NCI-H748 treated with DMSO at 0.1 percent for 48 hours (cell line): ENCODE results near the gene ERBB4.
A peak's percentile ranks its signal among the peaks of the same experiment; 100 is the strongest.
"Not testable (repeated sequence)": the region's sequence is repeated elsewhere in the genome, so short reads cannot be mapped to it uniquely, and the experiment has no call there.

ENCODE experiments used
- DNase-seq: peaks from one replicate; lab custom pipeline; 2025; lab: John Stamatoyannopoulos, UW

ERBB4 gene

DNA sequence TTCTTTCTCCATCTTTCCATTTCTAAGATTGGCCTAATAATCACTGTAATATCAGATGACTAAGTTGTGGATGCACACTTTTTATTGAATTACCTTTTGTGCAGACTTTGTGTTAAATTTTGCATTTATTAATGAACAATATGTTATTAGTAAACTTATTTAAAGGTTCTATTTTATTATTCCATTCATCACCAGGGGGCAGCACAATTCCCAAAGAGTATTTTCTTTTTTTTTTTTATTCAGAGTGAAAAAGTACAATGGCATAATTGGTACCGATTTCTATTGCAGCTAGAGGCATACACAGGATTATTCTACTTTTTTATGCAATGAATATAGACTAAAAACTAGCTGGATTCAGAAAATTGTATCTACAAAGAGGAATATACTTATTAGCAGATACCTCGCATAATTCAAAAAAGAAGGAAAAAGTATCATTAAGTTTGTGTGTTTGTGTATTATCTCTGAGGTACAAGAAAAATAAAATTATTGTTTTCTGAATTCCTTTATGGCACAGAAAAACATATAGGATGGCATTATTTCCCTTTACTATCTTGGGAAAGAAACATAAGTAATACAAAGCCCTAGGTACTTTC lies 390.6 kb downstream of the ERBB4 start:
- peak; percentile 20 for DNase-seq

DNA sequence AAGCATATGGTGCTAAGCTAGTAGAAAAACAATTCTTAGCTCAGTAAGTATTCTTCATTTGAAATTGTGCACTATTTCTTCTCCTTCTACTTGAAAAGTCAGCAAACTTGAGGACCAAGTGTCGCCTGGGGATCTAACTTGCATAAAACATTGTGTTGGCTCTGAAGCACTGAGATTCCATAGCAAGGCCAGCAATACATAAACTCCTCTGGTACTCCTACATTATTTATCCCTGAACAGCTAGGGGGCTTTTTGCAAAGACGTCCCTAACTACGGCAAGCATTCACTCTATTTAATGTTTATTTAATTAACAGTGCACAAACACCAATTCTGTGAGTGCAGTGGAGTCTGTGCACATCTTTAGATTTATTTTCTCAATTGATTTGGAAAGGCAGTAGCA lies 392.2 kb downstream of the ERBB4 start:
- DNase-seq: no peak

DNA sequence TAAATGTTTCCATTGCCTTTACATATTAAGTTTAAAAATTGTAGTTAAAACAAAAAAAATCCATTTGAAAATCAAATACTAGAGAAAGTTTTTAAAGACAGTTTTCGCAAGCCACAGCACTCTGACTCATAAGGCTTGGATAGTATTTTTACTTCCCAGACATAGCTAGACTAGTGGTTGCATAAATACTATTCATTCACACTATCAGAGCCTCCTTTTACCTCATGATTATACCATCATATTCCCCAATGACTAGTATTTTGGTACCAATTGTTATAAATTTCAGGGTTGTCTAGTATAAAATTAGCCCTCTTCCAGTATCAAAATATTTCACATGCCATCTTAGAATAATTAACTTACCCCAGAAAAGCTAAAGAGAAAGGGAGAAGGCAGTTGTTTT lies 393.5 kb downstream of the ERBB4 start:
- no peak for DNase-seq

DNA sequence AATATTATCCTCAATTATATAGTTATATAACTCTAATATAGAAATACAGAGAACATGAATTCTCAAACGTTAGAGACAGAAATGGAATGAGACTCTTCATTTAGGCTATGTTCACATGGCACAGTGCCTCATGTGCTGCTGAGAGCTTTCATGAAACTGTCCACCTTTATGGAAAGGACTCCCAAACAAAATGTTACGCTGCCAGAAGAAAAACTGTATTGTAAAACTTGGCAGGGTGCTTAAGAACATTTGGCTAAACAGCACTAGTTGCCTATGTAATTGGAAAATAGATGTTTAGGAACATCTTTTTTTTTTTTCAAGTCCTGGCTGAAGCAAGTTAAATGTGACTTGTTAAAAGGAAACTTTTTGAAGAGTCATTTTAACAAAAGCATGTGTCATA lies 396.0 kb downstream of the ERBB4 start:
- DNase-seq: no peak

DNA sequence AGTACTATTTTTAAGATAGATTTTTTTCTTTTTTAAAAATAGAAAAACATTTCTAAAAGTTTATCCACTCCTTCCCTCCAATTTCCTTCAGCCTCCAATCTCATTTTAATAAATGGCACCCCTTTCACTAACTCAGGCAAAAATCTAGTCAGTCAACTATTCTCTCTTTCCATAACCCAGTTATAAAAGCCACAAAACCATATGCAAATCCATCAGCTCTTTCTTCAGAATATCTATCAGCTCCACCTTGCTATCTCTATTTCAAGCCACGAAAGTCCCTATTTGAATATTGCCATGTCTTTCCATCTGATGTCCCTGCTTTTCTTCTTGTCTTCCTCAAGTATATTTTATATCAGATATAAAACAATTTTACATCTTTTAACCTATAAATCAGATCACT lies 397.1 kb downstream of the ERBB4 start:
- no peak for DNase-seq

DNA sequence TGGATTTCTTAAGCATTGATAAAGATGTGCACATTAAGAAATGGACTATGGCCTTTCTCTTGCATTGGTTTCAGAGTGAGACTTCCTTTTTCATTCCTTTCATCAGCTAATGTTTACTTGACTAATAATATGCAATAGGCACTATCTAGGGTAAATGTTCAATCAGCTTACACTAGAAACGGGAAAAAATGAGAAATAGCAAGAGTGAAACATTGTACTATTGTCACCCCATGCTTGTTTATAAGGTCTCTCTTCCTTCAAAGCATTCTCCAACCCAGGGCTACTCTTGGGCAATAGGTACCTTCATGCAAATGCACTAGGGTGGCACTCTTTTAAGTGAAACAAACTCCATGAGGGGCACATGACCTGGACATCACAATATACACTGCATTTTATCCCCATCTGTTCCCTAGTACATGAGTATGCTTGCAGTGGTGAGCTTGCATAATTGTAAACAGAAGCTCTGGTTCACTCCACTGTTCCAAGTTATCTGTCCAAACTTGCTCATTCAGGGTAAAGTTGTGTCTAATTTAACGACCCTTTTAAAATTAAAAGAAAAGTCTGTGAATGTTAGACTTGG lies 402.3 kb downstream of the ERBB4 start:
- no peak for DNase-seq

DNA sequence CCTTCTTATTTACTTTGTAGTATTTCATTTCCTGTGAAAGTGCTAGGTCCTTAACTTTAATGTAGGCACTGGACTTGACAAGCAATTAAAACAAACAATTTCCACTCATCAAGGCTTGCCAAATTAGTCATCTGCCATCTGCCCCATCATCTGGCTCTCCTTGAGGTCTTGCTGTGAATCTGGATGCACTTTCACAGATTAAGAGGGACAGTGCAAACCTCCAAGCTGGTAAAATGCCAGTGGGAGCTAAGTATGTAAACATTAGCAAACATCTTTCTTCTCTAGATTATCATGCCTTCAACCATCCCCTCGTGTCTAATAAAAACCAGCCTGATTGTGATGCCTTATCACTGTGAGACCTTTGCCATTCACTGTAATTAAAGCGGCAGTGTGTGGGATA lies 402.9 kb downstream of the ERBB4 start:
- peak; percentile 93 for DNase-seq

DNA sequence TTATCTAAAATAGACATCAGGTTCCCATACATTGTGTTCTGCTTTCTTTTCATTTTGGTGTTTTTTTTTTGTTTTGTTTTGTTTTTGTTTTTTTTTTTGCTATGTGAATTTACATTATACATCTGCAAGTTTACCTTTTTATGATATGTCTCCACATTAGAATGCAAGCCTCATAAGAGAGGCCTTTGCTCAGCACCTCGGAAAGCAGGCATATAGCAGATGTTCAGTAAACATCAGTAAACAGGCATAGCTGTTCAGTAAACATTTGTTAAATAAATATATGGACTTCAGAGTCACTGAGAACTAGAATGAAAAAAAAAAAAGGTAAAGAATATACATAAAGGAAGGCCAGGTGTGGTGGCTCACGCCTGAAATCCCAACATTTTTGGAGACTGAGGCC lies 405.3 kb downstream of the ERBB4 start:
- DNase-seq: no peak

DNA sequence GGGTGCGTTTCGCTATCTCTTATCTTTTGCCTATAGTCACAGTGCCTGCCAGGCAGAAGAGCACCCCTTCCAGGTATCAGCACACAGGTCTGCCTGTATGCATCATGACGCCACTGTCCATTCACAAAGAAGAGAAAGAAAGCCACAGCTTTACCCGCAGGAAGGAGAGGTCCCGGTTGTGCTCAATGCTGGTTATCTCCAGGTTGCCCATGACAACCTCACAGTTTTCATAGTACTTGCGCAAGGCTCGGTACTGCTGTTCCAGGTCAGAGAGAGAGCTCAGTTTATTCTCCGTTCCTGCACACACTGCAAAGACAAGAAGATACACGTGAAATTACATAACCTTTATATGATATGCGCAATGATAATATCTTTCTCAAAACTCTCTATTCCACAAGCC lies 414.0 kb downstream of the ERBB4 start:
- peak; percentile 88 for DNase-seq

DNA sequence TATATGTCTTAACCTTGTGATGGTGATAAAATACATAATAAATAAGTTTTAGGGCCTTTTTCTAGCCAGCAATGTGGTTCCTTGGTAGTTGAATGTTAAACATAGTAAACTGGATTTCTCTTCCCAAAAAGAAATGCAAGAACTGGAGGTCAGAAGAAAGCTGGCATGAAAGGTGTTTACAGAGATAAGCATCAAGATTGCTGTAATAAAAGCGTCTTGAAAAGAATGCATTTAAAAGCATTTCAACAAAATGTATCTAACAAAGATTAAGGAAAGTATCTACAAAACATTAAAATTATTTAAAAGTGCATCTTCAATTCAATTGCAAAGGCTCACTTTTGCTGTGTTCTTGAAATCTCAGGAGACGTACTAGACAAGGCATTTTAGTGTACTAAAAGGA lies 419.0 kb downstream of the ERBB4 start:
- DNase-seq: no peak

DNA sequence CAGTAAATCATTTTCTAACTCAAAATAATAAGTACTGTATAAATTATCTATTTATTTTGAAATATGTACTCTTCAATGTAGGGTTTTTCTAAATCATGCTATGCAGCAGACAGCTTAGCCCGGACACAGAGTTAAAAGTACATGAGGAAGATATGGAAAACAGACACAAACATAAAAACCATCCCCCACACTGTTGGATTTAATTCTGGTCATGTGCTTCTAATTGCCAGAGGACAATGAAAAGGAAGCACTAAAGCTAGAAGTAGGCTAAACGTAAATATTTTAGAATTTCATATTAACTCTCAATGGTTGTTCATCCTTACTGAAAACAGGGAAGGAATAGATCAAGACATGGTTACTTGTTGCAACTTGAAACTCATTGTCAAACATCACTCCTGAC lies 420.7 kb downstream of the ERBB4 start:
- DNase-seq: peak; percentile 17

DNA sequence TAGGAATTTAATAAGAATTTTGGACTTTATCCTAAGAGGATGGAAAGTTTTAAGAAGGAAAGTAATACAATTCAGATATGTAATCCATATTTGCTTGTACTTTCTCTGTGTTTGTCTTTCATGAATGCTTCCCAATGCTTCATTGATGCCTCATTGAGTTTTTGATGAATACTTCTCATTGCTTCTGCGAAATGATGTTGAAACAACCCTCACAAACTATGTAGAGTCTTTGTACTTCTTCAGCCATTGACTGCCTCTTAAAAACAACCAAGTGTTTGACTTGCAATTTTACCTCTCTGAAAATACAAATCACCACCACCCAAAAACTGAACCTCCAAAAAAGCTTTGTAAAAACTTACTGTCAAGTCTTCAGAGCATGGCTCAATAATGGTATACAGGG lies 424.1 kb downstream of the ERBB4 start:
- no peak for DNase-seq

DNA sequence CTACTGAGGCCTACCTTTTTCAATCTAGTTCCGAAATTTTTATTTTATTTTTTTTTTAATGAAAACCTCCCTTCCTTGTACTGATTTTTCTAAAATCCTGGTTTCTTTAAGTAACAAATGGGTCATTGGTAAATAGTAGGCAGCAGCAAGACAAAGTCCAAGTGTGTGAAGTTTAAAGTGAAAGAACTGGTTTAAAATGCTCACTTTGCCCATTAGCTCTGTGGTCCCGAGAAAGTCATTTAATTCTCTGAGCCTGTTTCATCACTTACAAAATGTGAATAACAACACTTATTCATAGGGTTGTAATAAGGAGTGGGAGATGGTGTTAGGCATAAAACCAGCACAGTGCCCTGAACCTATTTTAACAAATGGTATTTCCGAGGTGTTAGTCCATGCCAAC lies 426.2 kb downstream of the ERBB4 start:
- DNase-seq: no peak

DNA sequence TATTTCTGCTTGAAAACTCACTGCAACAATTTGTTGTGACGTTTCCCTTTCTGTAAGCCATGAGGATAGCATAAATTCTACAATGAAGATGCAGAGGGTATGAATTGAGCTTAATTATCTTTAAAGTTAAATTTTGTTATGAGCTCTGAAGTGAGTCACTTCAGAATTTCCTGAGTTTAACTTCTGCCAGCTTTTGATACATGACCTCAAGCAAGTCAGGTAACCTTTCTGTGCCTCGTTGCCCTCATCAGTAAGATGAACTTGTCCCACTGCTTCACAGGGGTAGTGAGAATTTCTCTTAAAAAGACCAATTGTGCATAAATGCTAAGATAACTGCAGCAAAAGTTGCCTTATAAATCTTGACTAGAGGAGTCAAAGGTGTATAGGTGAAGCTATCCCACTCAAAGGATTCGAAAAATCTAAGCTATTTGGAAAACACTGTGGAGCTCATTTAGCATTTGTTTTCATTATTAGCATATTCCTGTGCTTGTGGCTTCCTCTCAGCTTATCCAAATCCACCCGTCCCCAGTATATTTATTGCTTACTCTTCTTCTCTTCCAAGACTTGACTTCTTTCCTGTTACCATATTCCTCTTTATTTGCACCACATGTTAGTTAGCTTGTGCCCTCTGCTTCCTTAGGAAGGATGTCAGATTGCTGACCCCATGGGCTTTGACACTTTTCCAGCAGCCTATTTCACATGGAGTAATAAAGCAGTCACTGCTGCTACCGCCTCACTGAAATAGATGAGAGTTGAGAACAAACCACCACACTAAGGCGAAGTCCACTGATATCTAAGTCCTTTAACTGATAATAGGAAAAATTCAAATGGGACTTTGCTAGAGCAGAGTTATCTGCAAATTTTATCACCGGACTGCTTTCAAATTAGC lies 428.6 kb downstream of the ERBB4 start:
- no peak for DNase-seq

DNA sequence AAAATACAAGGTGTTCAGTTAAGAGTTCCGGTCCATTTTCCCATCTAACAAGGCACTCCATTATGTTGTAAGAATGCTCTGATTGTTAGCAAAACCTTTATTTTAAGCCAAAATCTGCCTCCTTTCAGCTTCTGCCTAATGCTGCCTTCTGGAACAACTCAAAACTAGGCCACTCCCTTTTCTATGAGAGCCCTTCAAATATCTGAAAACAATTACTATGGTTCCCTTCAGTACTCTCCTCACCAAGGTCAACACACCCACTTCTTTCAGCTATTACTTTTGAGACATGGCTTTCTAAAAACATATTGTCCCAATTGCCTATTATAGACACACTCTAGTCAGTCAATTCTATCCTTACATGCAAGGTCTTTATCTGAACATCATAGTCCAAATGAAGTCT lies 429.4 kb downstream of the ERBB4 start:
- DNase-seq: peak; percentile 13

DNA sequence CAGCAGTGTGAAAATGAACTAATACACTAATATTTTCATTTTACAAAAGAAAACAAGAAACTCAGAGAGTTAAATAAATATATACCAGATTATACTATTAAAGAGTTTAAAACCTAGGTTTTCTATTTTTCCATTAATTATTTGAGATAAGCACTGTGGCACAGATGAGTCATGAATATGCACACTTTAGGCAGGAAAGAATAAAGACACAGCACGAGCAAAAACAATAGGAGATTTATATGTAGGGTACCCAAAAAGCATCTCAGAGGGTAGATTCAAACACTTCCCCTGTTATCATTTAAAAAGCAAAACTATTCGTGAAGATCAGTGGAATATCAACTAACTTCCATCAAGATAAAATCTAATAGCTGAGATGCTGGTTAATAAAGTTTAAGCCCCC lies 430.6 kb downstream of the ERBB4 start:
- no peak for DNase-seq

DNA sequence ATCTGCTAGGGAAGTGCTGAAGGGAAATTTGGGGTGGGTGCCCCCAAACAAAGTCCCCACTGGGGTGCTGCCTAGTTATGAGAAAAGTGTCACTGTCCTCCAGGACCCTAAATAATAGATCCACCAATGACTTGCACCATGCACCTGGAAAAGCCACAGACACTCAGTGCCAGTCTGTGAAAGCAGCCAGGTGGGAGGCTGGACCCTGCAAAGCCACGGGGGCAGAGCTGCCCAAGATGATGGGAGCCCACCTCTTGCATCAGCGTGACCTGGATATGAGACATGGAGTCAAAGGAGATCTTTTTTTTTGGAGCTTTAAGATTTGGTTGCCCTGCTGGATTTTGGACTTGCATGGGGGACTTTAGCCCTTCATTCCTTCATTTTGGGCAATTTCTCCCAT lies 431.6 kb downstream of the ERBB4 start:
- no peak for DNase-seq

DNA sequence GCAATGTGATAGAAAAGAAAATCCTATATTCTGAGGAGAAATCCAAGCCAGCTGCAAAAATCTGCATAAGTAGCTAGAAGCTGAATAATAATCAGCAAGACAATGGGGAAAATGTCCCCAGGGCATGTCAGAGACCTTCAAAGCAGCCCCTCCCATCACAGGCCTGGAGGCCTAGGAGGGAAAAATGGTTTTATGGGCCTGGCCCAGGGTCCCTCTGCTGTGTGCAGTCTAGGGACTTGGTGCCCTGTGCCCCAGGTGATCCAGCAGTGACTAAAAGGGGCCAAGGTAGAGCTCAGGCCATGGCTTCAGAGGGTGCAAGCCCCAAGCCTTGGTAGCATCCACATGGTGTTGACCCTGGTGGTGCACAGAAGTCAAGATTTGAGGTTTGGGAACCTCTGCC lies 432.1 kb downstream of the ERBB4 start:
- DNase-seq: not testable (repeated sequence)

DNA sequence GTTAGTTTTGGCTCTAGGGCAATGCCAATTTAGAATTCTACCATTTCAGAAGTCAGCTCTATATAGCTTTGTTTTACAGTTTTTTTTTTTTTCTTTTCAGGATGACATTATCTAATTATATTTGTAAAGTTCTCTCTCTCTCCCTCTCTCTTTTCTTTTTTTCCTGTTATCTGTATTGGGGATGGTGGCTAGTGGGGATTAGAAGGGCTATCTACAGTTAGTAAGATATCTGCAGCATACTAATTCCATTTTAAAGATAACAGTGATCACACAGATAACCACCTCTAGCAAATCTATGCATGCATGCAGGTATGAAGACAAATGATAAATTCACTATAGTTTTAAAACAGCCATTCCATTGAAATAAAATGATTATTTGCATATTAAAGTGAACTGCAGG lies 438.9 kb downstream of the ERBB4 start:
- no peak for DNase-seq

DNA sequence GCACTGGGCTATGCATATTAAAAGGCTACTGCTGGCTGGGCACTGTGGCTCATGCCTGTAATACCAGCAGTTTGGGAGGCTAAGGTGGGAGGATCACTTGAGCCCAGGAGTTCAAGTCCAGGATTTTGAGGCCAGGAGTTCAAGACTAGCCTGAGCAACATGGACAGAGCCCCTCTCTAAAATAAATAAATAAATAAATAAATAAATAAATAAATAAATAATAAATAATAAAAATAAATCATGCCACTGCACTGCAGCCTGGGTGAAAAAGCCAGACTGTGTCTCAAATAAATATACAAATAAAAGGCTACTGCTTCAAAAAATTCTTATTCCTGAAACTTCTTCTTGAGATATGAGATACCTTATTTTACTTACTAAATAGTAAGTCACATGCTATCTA lies 439.6 kb downstream of the ERBB4 start:
- no peak for DNase-seq

DNA sequence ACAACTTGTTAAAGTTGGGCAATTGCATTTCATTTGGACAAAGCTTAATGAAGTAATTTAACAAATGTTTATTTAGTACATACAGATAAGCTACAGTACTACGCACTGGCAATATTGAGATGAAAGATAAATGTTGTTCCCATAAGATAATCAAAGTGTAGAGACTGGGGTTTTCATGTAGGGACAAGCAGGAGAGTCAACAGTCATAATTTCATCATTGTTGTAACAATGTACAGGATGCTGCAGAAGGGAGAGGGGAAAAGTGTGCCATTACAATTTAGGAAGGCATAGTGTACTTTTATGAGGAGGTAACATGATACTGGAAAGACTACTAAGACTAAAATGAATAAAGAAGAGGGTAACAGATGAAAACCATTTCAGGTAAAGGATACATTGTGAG lies 441.6 kb downstream of the ERBB4 start:
- DNase-seq: peak; percentile 59

DNA sequence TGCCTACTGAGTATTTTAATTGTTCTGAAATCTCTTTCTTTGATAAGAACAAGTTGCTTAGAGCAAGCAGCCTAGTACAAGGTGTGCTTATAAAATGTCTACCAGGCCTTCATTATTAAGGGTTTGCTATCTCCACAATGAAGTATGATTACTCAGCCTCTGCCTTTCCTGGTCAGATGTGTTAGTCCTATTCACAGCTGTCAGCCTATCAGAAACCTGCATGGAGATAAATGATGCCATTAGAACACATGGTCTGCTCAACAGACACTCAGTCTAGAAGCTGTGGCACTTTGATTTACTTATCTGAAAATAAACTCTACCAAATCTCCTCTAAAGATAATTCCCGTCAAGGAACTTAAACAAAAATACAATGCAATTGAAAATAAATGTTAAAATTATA lies 448.7 kb downstream of the ERBB4 start:
- DNase-seq: no peak

DNA sequence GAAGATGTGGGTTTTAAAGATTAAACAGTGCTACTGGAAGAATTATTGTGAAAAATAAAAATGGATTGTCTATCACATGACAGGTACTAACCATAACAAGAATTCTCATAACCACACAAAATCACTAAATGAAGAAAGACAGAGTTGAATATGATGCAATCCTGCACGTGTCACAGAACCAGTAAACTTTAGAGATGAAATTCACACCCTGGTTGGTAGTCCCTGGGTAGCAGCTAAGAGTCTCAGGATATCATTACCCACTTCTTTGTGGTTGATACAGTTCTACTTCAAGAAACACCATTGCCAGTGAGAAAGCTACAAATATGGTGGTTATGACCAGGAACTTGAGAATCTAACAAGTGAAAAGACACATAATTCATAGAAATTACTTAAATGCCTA lies 450.2 kb downstream of the ERBB4 start:
- DNase-seq: no peak

DNA sequence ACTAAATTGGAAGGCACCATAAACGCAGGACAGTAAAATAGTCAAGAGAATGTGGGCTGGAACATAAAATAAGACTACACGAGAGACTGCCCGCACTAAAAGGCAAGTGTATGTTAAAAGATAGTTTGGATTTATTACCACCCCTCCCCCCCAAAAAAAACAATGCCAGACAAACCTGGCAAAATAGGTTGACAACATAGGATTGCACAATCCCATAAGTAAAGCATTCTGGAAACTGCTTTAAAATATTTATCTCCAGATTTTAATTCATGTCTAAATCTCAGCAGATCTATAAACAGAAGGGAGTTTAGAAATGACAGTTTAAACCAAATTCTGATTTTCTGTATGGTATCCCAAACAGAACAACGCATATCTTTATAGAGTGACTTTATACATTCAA lies 455.1 kb downstream of the ERBB4 start:
- DNase-seq: peak; percentile 55
